ENCODE data around the gene FXN.

FXN gene

GRCh38 chr9:69145144-69145715 is 109.7 kb downstream of the FXN start:
- DNase-seq, result no peak

- no peak for DNase-seq
Measured at GRCh38 chr9:69147041-69147834, 111.7 kb downstream of the FXN start.

- DNase-seq, result no peak
Measured at GRCh38 chr9:69149321-69149807, 113.8 kb downstream of the FXN start.

Data from stimulated activated CD4-positive, alpha-beta T cell treated with anti-CD3 and anti-CD28 coated beads, Interleukin-15, amount 100 ng/mL, for 24 hours (primary cell).